HG02763 (cell line): ENCODE measurements around the gene KRTAP2-1.
"Not testable (repeated sequence)": the region's sequence is repeated elsewhere in the genome, so short reads cannot be mapped to it uniquely, and the experiment has no call there.

Source experiments
- ATAC-seq: cut with Tn5 transposase; IDR thresholded peaks from one replicate; pipeline ENCODE4 v1.9.1; 2021; ENCODE audit warnings: mild to moderate bottlenecking, moderate library complexity; ENCODE audit not compliant: unreplicated experiment

The KRTAP2-1 gene

DNA sequence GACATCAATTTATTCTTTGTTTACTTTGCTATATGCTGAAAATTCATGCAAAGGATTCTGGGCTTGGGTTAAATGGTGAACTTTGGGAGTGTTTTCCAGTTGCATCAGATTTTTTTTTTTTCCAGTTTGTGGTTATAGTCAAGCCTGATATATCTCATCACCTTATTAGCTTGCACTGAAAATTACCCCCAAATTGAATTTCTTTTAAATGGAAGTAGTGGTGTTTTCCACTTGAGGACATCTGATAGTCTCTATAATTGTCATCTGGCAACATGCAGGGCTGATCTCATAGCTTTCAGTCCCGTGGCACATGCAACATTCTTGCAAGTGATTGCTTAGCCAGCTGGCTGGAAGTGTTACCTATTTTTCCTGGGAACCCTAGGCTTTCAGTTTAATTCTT is 33.5 kb downstream of the KRTAP2-1 start:
- ATAC-seq = no peak

DNA sequence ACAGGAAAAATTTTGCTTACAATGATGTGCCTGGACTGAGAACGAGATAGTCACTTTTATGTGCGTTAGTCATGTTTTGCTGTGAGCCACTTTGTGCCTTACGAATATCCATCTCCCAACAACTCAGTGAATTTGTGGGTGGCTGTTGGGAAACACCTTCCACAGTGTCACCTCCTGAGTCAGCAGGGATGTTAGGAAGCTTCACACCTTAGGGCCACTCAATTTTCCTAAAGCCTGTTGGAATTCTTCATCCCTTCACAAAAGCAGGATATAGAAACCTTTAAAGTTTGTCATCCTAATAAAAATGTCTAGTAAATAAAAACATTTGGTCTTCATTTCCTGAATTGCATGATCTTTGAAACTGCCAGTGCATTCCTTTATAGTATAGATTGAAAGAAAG is 33.9 kb downstream of the KRTAP2-1 start:
- ATAC-seq = no peak

DNA sequence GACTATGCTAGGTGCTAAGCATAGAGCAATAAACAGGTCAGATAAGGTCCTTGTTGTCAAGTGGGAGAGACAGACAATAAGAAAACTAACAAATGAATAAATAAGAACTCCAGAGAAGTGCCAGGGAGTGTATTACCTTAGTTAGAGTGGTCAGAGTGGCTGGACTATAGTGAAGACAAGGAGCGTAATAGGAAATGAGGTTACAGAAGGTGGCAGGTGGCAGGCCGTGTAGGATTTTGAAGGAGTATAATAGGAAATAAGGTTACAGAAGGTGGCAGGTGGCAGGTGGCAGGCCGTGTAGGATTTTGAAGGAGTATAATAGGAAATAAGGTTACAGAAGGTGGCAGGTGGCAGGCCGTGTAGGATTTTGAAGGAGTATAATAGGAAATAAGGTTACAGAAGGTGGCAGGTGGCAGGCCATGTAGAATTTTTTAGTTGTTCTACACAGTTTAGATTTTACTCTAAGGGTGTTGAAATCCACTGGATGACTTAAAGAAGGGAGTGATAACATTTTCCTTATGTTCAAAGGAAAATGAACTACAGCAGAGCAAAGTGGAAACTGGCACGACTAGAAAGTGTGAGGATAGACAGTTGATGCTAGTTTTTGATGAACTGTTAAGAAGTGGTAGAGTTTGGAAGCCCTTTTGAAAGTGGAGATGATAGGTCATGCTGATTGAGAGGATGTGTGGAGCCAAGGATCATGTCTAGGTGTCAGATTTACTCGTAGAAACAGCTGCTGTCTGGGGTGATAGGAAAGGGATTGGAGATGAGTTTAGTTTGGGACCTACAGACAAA is 34.6 kb downstream of the KRTAP2-1 start:
- no peak for ATAC-seq

DNA sequence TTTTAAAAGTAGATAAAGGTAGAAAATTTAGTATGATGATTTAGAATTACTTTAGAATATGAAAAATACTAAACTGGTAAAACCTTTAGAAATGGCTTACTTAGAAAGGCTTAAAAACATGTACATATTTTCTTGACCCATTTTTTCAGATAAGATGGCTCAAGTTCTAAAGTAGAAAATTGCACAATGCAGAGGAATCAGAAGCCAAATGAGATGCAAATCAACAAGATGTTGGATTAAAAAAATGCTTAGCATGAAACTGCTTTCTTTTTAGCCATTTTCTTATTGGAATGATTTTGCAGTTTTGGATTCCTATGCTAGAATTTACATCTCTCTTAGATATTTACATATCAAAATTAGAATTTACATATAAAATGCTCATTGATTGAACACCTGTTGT is 36.7 kb downstream of the KRTAP2-1 start:
- no peak for ATAC-seq

DNA sequence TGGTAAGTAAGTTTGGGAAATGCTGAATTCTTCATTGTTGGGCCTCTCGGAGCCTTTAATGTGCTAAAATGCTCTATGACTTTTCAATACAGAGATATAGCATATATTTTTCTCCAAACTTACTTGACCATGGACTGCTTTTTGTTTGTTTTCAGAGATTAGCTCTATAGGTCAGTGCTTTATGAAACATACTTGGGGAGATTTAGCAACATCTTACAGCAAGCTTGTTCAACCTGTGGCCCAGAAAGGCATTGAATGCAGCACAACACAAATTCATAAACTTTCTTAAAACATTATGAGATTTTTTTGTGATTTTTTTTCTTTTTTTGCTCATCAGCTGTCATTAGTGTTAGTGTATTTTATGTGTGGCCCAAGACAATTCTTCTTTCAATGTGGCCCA is 37.2 kb downstream of the KRTAP2-1 start:
- ATAC-seq = no peak

DNA sequence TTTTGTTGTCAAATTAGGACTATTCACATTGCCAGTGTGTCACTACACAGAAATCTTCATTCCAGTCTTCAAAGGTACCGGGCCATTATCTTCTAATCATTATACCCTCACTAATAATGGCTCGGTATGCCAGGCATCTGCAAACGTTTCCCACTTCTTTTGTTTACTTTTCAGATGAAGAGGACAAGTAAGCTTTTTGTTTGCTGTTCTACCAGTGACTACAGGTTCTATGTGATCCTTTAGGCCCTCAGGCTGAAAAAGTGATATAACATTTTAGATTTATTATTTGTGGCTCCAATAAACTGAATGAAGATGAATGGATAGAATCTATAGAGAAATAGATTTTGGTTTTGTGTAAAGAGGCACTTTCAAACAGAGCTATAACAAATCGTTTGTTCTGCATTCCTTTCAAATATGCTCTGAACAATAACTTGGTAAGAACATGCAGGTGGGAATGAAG is 37.8 kb downstream of the KRTAP2-1 start:
- ATAC-seq = no peak

DNA sequence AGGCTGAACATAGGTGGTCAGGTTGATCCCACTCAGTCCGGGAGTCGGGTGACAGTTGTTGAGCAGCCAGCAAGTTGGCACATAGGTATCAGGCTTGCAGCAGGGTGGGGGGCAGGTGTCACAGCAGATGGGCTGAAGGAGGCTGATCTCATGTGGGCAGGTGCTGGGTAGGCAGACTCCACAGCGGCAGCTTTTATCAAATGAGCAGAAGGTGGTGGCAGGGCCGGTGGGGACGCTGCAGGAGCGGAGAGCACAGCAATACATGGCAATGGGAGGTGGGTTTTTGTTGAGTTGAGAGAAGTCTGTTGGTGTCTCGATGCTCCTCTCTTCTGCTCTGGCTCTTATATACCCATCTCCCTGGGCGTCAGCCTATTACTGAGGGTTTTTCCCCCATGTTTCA is 38.3 kb downstream of the KRTAP2-1 start, which contains the start of gene KRTAP3-1:
TSS of gene KRTAP3-1 (minus strand) at position 318 of the 400 bp plus-strand sequence. CDS start at position 264, 54 bp downstream.
- no peak for ATAC-seq

DNA sequence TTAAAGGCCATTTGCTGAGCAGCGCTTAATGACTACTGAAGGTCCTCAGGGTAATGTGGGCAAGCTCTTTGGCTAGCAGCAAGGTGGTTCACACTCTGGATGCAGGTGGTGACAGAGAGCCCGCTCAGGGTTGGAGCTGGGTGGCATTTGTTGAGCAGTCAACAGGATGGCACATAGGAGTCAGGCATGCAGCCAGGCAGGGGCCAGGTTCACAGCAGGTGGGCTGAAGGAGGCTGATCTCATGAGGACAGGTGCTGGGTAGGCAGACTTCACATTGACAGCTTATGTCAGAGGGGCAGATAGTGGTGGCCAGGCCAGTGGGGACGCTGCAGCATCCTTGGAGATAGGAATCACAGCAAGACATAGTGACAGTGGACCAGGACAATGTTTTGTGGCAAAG is 42.7 kb downstream of the KRTAP2-1 start:
- no peak for ATAC-seq

DNA sequence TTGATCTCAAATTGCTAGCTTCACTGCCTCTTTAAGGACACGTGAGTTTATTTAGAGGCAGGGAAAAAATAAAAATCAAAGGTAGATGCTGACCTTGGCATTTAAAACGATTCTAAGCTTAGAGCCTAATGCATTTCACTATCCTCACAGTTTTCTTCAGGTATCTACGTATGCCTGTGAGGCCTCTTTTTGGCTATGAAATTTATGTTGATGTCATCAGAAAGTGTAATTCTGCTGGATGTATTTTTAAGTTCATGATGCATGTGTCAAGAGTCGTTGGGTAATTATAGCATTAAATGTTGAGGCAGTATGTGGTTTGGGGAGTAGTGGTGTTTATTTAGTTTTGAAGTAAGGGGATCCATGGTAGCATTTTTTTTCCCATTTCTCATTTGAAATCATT is 43.2 kb downstream of the KRTAP2-1 start:
- no peak for ATAC-seq

DNA sequence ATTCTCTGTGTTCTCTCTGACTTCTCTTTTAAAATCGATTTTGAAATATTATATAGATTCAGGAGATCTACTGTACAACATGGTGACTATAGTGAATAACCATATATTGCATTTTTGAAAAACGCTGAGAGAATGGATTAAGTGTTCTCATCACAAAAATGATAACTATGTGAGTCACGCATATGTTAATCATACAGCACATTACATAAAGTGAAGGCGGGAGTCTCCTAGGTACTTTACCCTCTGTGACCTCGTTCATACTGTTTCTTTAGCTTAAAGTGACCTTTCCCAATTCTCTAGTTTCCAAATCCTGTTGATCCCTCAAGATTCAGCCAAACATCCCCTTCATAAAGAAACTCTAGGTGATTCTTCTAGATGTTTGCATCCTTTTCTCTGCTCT is 44.3 kb downstream of the KRTAP2-1 start:
- ATAC-seq = no peak

DNA sequence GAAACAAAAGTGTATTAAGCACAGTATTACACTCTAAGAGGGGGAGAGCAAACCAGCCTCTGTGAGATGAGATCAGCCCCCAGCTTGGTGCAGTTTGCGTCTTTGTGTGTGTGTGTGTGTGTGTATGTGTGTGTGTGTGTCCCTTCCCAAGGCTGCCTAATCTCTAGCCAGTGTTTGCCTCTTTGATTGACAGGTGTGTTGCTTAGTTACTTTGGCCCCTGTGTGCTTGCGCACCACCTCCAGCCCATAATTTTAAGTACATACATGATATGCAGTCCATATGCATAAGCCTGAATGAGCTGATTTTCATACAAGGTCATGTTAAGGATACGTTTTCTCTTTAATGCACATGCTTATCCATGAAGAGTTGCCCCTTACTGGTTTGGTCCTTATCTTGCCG is 45.3 kb downstream of the KRTAP2-1 start:
- ATAC-seq = no peak

DNA sequence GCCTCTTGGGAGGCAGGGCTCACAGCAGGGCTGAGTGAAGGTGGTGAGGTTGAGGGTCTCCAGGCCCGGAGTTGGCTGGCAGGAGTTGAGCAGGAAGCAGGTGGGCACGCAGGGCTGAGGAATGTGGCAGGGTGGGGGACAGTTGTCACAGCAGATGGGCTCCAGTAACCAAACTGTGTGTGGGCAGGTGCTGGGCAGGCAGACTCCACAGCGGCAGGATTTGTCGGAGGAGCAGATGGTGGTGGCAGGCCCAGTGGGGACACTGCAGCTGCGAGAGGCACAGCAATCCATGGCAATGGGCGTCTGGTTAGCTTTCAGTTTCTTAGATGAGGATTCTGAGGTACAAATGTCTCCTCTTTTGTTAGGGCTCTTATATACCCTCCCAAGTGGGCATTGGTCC is 47.6 kb downstream of the KRTAP2-1 start, which contains the start of gene KRTAP3-2:
TSS of gene KRTAP3-2 (minus strand) at position 344 of the 400 bp plus-strand sequence. CDS start at position 291, 53 bp downstream.
- not testable (repeated sequence) for ATAC-seq

DNA sequence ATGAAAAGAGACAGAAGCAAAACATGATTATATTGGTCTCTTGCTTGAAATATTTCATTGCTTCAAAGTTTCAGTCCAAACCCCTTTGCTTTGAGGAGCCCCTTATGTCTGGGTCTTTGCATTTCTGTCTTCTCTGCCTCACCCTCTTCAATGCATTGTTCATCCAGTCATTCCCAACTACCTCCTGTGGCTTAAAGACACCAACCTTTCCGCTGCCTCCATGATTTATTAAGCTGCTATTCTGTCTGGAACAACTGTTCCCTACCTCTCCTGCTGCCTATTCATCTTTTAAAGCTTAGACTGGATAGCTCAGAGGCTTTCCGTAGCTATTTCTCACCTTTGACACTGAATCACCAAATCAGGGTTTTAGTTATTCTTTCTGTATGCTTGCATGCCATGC is 49.8 kb downstream of the KRTAP2-1 start:
- ATAC-seq = no peak

DNA sequence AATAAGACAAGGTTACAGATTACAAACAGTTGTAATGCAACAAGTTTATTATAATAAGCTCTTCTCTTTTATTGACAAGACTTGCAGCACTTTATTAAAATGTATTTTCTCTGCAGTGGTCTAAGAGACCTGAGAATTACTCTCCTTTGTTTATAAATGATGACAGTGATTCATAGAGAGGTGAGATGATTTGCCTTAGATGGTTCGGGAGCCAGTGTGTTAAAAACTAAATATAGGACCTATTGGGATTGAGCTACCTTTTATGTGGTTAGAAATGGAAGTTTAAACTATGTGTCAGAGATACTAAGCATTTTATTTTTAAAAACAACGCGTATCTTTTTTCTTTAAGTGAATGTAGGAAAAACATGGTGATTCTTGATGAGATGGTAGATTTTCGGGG is 50.3 kb downstream of the KRTAP2-1 start:
- ATAC-seq = no peak
